SU-DHL-6 (cell line): ENCODE data around the gene TMEM131L.

Experiments
- H2AFZ ChIP-seq: fragments of 200-600 bp; sonication (generic); 2 replicates; pipeline ENCODE4 v1.6.1; 2014; ENCODE audit warnings: low read depth, mild to moderate bottlenecking, moderate library complexity, mixed read lengths, antibody characterized with exemption, low read length; ENCODE audit not compliant: severe bottlenecking
- H3F3A ChIP-seq: fragments of 200-600 bp; shearing (Covaris generic); 2 replicates; pipeline ENCODE4 v1.6.0; 2016; ENCODE audit warnings: antibody characterized with exemption, mild to moderate bottlenecking; ENCODE audit not compliant: insufficient read depth
- H3K27ac ChIP-seq: fragments of 200-600 bp; sonication (generic); 2 replicates; pipeline ENCODE4 v1.5.1; 2016; ENCODE audit warnings: low read depth, mild to moderate bottlenecking, low read length, moderate library complexity, mixed read lengths
- H3K27me3 ChIP-seq: fragments of 200-600 bp; sonication (generic), shearing (Covaris generic); 2 replicates; pipeline ENCODE4 v1.6.0; 2014; ENCODE audit warnings: mild to moderate bottlenecking, low read length
- H3K36me3 ChIP-seq: fragments of 200-600 bp; sonication (generic); 2 replicates; pipeline ENCODE4 v1.6.1; 2014; ENCODE audit warnings: mild to moderate bottlenecking, low read length, mixed read lengths
- H3K4me2 ChIP-seq: fragments of 300-600, 200-600 bp; shearing (Covaris generic), sonication (generic); 2 replicates; pipeline ENCODE4 v1.6.0; 2014; ENCODE audit warnings: low read length, low read depth, mild to moderate bottlenecking; ENCODE audit not compliant: poor library complexity, severe bottlenecking
- H3K4me3 ChIP-seq: fragments of 200-600 bp; sonication (generic); 2 replicates; pipeline ENCODE4 v1.5.1; 2014; ENCODE audit warnings: antibody characterized with exemption, low read length, mild to moderate bottlenecking, mixed read lengths; ENCODE audit not compliant: insufficient read depth, poor library complexity, severe bottlenecking
- H3K79me2 ChIP-seq: fragments of 200-600 bp; sonication (generic); 2 replicates; pipeline ENCODE4 v1.6.1; 2014; ENCODE audit warnings: mild to moderate bottlenecking, low read length, moderate library complexity; ENCODE audit not compliant: insufficient read depth
- H3K9ac ChIP-seq: fragments of 200-600 bp; sonication (generic); 2 replicates; pipeline ENCODE4 v1.7.0; 2014; ENCODE audit warnings: mild to moderate bottlenecking, low read length
- H3K9me2 ChIP-seq: fragments of 200-600 bp; sonication (generic); replicated peaks from 2 replicates; pipeline ENCODE4 v1.6.1; 2014; ENCODE audit warnings: low read length; ENCODE audit not compliant: insufficient read depth
- H3K9me3 ChIP-seq: fragments of 200-600 bp; sonication (generic); 2 replicates; pipeline ENCODE4 v1.6.1; 2014; ENCODE audit warnings: low read length, mixed read lengths; ENCODE audit not compliant: insufficient read depth
- H4K20me1 ChIP-seq: fragments of 200-600 bp; sonication (generic); 2 replicates; pipeline ENCODE4 v1.6.1; 2014; ENCODE audit warnings: low read depth, mild to moderate bottlenecking, antibody characterized with exemption, low read length, moderate library complexity, mixed read lengths
- EZH2phosphoT487 ChIP-seq: fragments of 200-600 bp; sonication (generic), shearing (Covaris generic); conservative IDR thresholded peaks from 2 replicates; pipeline ENCODE4 v1.6.1; 2018; ENCODE audit warnings: mild to moderate bottlenecking, antibody characterized with exemption, low read length, moderate library complexity, mixed read lengths
- TF ChIP-seq, protein P1 (sequence below): fragments of 200-600 bp; sonication (generic); IDR thresholded peaks from one replicate; pipeline ENCODE4 v1.5.1; 2017; ENCODE audit warnings: antibody characterized with exemption, mild to moderate bottlenecking, low read length, moderate library complexity; ENCODE audit not compliant: insufficient read depth, poor library complexity, severe bottlenecking

The TMEM131L gene

DNA sequence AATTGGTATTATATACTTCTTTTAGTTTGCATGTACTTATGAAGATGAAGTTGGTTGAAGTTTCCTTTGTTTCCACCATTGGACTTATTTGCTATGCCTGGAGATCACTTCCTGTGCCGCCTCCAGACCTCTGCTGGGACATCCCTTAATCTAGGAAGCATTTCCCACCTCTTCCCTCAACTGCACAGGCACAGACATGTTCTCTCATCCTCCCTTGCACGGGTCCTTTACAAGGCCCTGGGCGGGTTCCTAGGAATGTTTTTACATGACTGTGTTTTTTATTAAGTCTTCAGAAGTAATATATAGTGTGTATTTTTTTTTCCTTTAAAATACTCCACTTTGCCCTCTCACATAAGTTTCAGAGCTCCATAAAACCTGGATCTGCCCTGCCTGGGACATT lies 51.0 kb downstream of the TMEM131L start:
- H3K9me2 ChIP-seq, result no peaks in the 10 kb centered on the region
- H3K27ac ChIP-seq, result no peak overlapping the region
- no peak for TF ChIP-seq EZH2phosphoT487
- TF ChIP-seq, protein P1, sequence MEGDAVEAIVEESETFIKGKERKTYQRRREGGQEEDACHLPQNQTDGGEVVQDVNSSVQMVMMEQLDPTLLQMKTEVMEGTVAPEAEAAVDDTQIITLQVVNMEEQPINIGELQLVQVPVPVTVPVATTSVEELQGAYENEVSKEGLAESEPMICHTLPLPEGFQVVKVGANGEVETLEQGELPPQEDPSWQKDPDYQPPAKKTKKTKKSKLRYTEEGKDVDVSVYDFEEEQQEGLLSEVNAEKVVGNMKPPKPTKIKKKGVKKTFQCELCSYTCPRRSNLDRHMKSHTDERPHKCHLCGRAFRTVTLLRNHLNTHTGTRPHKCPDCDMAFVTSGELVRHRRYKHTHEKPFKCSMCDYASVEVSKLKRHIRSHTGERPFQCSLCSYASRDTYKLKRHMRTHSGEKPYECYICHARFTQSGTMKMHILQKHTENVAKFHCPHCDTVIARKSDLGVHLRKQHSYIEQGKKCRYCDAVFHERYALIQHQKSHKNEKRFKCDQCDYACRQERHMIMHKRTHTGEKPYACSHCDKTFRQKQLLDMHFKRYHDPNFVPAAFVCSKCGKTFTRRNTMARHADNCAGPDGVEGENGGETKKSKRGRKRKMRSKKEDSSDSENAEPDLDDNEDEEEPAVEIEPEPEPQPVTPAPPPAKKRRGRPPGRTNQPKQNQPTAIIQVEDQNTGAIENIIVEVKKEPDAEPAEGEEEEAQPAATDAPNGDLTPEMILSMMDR, result no peak
- H3K9ac ChIP-seq, result no peak overlapping the region
- H2AFZ ChIP-seq, result no peak overlapping the region
- peaks cover 100% of the 10 kb centered on the region for H3K79me2 ChIP-seq
- peaks cover 23% of the 10 kb centered on the region for H3K36me3 ChIP-seq
- no peak overlapping the region for H3K4me2 ChIP-seq
- H3K9me3 ChIP-seq, result no peaks in the 10 kb centered on the region
- no peak overlapping the region for H3K4me3 ChIP-seq
- peaks cover 56% of the 10 kb centered on the region for H3F3A ChIP-seq
- no peaks in the 10 kb centered on the region for H3K27me3 ChIP-seq
- peaks cover 44% of the 10 kb centered on the region for H4K20me1 ChIP-seq

DNA sequence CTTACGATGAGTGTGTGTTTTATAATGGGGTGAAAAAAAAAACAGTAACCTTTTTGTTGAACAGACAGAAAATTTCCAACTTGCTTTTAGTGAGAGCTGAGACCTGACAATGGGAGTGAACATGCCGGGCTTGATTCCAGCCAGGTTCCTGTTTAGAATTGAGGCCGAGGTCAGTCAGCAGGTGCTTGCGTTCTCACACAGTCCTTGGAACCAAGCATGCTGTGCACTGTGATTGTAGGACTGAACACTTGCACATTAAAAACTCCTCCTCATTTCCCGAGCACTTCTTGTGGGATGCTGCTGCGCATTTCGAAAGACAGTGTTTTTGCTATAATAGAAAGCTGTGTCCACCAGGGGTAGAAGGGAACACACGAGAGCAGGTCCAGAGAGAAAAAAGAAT lies 51.8 kb downstream of the TMEM131L start:
- no peaks in the 10 kb centered on the region for H3K27me3 ChIP-seq
- no peak overlapping the region for H2AFZ ChIP-seq
- H3K4me3 ChIP-seq, result no peak overlapping the region
- H3K9me2 ChIP-seq, result no peaks in the 10 kb centered on the region
- no peak overlapping the region for H3K9ac ChIP-seq
- no peaks in the 10 kb centered on the region for H3K9me3 ChIP-seq
- H3K79me2 ChIP-seq, result peaks cover 100% of the 10 kb centered on the region
- peaks cover 44% of the 10 kb centered on the region for H4K20me1 ChIP-seq
- peaks cover 60% of the 10 kb centered on the region for H3F3A ChIP-seq
- H3K36me3 ChIP-seq, result peaks cover 22% of the 10 kb centered on the region
- no peak overlapping the region for H3K27ac ChIP-seq
- H3K4me2 ChIP-seq, result no peak overlapping the region
- TF ChIP-seq EZH2phosphoT487, result no peak

DNA sequence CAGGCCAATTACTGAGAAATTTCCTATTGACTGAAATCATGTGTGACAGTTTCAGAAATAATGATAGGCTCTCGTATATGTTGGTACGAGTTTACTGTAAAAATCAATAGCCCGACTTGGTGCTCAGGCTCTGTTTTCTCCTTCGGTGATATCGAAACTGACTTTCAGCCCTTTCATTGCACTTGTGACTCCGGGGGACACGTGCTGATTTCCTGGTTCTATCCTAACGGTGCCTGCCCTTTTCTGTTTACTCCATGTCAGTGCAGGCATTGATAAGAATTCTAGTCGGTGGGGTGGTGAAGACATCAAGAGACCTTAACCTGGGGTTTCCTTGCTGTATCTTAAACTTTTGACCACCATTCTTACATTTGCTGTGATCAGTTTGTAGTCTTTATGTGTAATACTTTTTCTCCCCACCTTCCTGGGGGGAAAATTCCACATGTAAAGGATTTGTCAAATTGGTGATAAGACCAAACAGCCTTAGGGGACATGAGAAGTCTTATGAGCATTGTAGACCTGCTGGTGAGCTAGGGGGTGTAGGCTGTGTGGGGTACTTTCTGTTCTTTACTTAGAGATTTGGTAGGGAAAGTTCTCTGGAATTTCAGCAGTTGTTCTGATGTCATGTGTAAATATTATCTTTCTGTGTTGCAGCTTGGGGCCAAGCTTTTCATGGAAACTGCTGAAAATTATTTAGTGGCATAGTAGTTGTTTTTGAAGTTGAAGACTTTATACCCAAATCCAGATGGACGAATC lies 52.7 kb downstream of the TMEM131L start:
- no peak overlapping the region for H2AFZ ChIP-seq
- H3K27ac ChIP-seq, result peak overlapping the region; percentile 30; the same call in 1 of the 2 replicates
- peaks cover 41% of the 10 kb centered on the region for H4K20me1 ChIP-seq
- H3K9me2 ChIP-seq, result no peaks in the 10 kb centered on the region
- no peaks in the 10 kb centered on the region for H3K27me3 ChIP-seq
- no peaks in the 10 kb centered on the region for H3K9me3 ChIP-seq
- no peak overlapping the region for H3K9ac ChIP-seq
- peak overlapping the region; percentile 56 for H3K4me2 ChIP-seq
- H3F3A ChIP-seq, result peaks cover 60% of the 10 kb centered on the region
- peaks cover 22% of the 10 kb centered on the region for H3K36me3 ChIP-seq
- TF ChIP-seq, protein P1, result no peak
- no peak for TF ChIP-seq EZH2phosphoT487
- no peak overlapping the region for H3K4me3 ChIP-seq
- H3K79me2 ChIP-seq, result peaks cover 100% of the 10 kb centered on the region

DNA sequence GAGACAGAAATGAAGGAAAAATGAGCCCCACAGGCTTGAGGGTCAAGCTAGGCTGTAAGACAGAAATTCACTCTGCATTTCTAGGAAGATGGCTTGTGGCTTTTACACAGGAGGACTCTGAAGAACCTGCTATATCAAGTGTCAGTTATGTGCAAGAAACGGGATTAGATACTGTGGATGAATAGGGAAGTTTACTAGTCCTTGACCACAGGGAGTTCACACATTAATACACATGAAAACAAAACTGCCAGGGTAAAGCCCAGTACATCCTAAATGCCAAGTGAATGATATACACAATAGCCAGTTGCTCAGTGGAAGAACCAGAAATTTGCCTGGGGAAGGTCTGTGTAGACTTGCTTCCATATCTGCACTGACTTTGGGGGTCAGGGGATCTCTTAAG lies 53.5 kb downstream of the TMEM131L start:
- H2AFZ ChIP-seq, result no peak overlapping the region
- peaks cover 67% of the 10 kb centered on the region for H3F3A ChIP-seq
- peak overlapping the region; percentile 56 for H3K4me2 ChIP-seq
- H3K9me2 ChIP-seq, result no peaks in the 10 kb centered on the region
- H3K9me3 ChIP-seq, result no peaks in the 10 kb centered on the region
- H4K20me1 ChIP-seq, result peaks cover 39% of the 10 kb centered on the region
- no peak overlapping the region for H3K9ac ChIP-seq
- no peak overlapping the region for H3K4me3 ChIP-seq
- H3K36me3 ChIP-seq, result peaks cover 22% of the 10 kb centered on the region
- H3K27ac ChIP-seq, result peak overlapping the region; percentile 30; the same call in 1 of the 2 replicates
- peaks cover 100% of the 10 kb centered on the region for H3K79me2 ChIP-seq
- no peaks in the 10 kb centered on the region for H3K27me3 ChIP-seq
- TF ChIP-seq EZH2phosphoT487, result no peak
- TF ChIP-seq, protein P1, result no peak
